ENCODE measurements around the gene RPL13. TPM values are rescaled to one million over a fixed set of nuclear protein-coding genes. Genes with fewer than 3 reads are reported as not detected.

RPL13 gene
- polyA plus RNA-seq, 1 donor from 2014 or later, result 2,685 TPM

- H3K4me3 ChIP-seq (ENCODE audit: low read length), result peak overlapping the region; percentile 18
- H3K9me2 ChIP-seq (ENCODE audit: insufficient read depth, low read length), result no peaks in the 10 kb centered on the region
These were observed 41.9 kb downstream of the RPL13 start for GRCh38 chr16:89602273-89602951.

DNA sequence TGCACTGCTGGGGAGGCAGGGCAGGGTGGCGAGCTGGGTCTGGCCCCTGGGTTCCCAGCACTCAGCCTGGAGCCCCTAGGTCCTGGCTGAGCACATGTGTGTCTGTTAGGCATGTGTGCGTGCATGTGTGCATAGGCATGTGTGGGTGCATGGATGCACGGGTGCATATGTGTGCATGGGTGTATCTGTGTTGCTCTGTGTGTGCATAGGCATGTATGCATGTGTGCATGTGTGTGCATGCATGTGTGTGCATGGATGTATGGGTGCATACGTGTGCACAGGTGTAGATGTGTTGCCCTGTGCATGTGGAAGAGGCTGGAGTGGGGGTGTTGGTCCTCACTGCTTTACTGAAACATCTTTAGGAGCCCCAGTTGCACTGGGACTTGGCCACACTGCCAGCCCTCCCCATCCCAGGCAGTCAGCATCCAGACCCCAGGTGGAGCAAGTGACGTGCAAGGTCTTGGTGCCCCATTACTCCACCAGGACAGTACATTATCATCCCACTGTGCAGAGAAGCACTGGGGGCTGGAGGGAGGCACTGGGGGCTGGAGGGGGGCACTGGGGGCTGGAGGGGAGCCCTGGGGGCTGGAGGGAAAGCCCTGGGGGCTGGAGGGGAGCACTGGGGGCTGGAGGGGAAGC is 42.6 kb downstream of the RPL13 start:
- no peak overlapping the region for H3K9ac ChIP-seq (ENCODE audit: low read length)
- no peaks in the 10 kb centered on the region for H3F3A ChIP-seq (ENCODE audit: insufficient read depth, low read length, poor library complexity, severe bottlenecking)
- no peak overlapping the region for H2AFZ ChIP-seq (ENCODE audit: low read depth, low read length)
- no peaks in the 10 kb centered on the region for H3K27me3 ChIP-seq (ENCODE audit: insufficient read depth, low read depth, low read length)
- no peaks in the 10 kb centered on the region for H3K9me2 ChIP-seq (ENCODE audit: insufficient read depth, low read length)
- peak overlapping the region; percentile 47 for H3K27ac ChIP-seq (ENCODE audit: low read length)
- H3K36me3 ChIP-seq (ENCODE audit: insufficient read depth, low read length), result no peaks in the 10 kb centered on the region
- no peak overlapping the region for H3K4me3 ChIP-seq (ENCODE audit: low read length)
- no peak overlapping the region for H3K4me2 ChIP-seq (ENCODE audit: low read length)
- H4K20me1 ChIP-seq (ENCODE audit: insufficient read depth), result no peaks in the 10 kb centered on the region
- no peaks in the 10 kb centered on the region for H3K9me3 ChIP-seq (ENCODE audit: low read length)
- H3K79me2 ChIP-seq (replicated peaks; ENCODE audit: insufficient read depth, low read length), result no peaks in the 10 kb centered on the region
- TF ChIP-seq POLR2AphosphoS5 (IDR thresholded peaks at IDR 0.05) (no peak), RAD21 (conservative IDR thresholded peaks at IDR 0.05) (no peak), MXI1 (conservative IDR thresholded peaks at IDR 0.05; ENCODE audit: poor library complexity, severe bottlenecking) (no peak), SMC3 (conservative IDR thresholded peaks at IDR 0.05; ENCODE audit: poor library complexity) (no peak), EZH2 (IDR thresholded peaks at IDR 0.05; ENCODE audit: borderline replicate concordance, insufficient read depth, low read length, poor library complexity, severe bottlenecking) (no peak), TAF1 (IDR thresholded peaks at IDR 0.05; ENCODE audit: low read depth) (no peak)
- TF ChIP-seq, protein P1, sequence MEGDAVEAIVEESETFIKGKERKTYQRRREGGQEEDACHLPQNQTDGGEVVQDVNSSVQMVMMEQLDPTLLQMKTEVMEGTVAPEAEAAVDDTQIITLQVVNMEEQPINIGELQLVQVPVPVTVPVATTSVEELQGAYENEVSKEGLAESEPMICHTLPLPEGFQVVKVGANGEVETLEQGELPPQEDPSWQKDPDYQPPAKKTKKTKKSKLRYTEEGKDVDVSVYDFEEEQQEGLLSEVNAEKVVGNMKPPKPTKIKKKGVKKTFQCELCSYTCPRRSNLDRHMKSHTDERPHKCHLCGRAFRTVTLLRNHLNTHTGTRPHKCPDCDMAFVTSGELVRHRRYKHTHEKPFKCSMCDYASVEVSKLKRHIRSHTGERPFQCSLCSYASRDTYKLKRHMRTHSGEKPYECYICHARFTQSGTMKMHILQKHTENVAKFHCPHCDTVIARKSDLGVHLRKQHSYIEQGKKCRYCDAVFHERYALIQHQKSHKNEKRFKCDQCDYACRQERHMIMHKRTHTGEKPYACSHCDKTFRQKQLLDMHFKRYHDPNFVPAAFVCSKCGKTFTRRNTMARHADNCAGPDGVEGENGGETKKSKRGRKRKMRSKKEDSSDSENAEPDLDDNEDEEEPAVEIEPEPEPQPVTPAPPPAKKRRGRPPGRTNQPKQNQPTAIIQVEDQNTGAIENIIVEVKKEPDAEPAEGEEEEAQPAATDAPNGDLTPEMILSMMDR (IDR thresholded peaks at IDR 0.05; ENCODE audit: poor library complexity, severe bottlenecking), result no peak
- TF ChIP-seq, protein P2, sequence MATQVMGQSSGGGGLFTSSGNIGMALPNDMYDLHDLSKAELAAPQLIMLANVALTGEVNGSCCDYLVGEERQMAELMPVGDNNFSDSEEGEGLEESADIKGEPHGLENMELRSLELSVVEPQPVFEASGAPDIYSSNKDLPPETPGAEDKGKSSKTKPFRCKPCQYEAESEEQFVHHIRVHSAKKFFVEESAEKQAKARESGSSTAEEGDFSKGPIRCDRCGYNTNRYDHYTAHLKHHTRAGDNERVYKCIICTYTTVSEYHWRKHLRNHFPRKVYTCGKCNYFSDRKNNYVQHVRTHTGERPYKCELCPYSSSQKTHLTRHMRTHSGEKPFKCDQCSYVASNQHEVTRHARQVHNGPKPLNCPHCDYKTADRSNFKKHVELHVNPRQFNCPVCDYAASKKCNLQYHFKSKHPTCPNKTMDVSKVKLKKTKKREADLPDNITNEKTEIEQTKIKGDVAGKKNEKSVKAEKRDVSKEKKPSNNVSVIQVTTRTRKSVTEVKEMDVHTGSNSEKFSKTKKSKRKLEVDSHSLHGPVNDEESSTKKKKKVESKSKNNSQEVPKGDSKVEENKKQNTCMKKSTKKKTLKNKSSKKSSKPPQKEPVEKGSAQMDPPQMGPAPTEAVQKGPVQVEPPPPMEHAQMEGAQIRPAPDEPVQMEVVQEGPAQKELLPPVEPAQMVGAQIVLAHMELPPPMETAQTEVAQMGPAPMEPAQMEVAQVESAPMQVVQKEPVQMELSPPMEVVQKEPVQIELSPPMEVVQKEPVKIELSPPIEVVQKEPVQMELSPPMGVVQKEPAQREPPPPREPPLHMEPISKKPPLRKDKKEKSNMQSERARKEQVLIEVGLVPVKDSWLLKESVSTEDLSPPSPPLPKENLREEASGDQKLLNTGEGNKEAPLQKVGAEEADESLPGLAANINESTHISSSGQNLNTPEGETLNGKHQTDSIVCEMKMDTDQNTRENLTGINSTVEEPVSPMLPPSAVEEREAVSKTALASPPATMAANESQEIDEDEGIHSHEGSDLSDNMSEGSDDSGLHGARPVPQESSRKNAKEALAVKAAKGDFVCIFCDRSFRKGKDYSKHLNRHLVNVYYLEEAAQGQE (IDR thresholded peaks at IDR 0.05; ENCODE audit: borderline replicate concordance), result no peak

More at GRCh38 chr16:89602273-89602951, 41.9 kb downstream of the RPL13 start:
- H3K4me2 ChIP-seq (ENCODE audit: low read length), result no peak overlapping the region
- H3K79me2 ChIP-seq (replicated peaks; ENCODE audit: insufficient read depth, low read length), result no peaks in the 10 kb centered on the region
- no peak overlapping the region for H2AFZ ChIP-seq (ENCODE audit: low read depth, low read length)
- no peaks in the 10 kb centered on the region for H3K36me3 ChIP-seq (ENCODE audit: insufficient read depth, low read length)
- no peaks in the 10 kb centered on the region for H3K27me3 ChIP-seq (ENCODE audit: insufficient read depth, low read depth, low read length)
- no peaks in the 10 kb centered on the region for H4K20me1 ChIP-seq (ENCODE audit: insufficient read depth)
- H3K9me3 ChIP-seq (ENCODE audit: low read length), result no peaks in the 10 kb centered on the region
- peak overlapping the region; percentile 47 for H3K27ac ChIP-seq (ENCODE audit: low read length)
- no peaks in the 10 kb centered on the region for H3F3A ChIP-seq (ENCODE audit: insufficient read depth, low read length, poor library complexity, severe bottlenecking)
- TF ChIP-seq MXI1 (conservative IDR thresholded peaks at IDR 0.05; ENCODE audit: poor library complexity, severe bottlenecking), result no peak
- no peak for TF ChIP-seq SMC3 (conservative IDR thresholded peaks at IDR 0.05; ENCODE audit: poor library complexity)
- TF ChIP-seq, protein P2 (IDR thresholded peaks at IDR 0.05; ENCODE audit: borderline replicate concordance), result no peak
- no peak for TF ChIP-seq EP300 (conservative IDR thresholded peaks at IDR 0.05; ENCODE audit: poor library complexity, severe bottlenecking)
- TF ChIP-seq, protein P1 (IDR thresholded peaks at IDR 0.05; ENCODE audit: poor library complexity, severe bottlenecking), result no peak
- TF ChIP-seq EZH2 (IDR thresholded peaks at IDR 0.05; ENCODE audit: borderline replicate concordance, insufficient read depth, low read length, poor library complexity, severe bottlenecking), result no peak
- TF ChIP-seq POLR2AphosphoS5 (IDR thresholded peaks at IDR 0.05), result no peak
- no peak for TF ChIP-seq TAF1 (IDR thresholded peaks at IDR 0.05; ENCODE audit: low read depth)
- TF ChIP-seq RAD21 (conservative IDR thresholded peaks at IDR 0.05), result no peak
- H3K9ac ChIP-seq (ENCODE audit: low read length), result peak overlapping the region; percentile 31

Data from neural cell (in vitro differentiated cells).